Panc1 (cell line): ENCODE measurements around the gene CPNE6. TPM values are rescaled to one million over a fixed set of nuclear protein-coding genes. Genes with fewer than 3 reads are reported as not detected.

Experiments
- ATAC-seq: fragments of 200-7000 bp; cut with Tn5 transposase; 2 replicates; pipeline ENCODE4 v1.9.1; 2020; ENCODE audit warnings: mild to moderate bottlenecking, moderate library complexity
- BruUV-seq: library from RNA; stranded (reverse); fragments of 400-500 nt; replicated peaks from 2 replicates; lab custom pipeline; 2021; lab: Mats Ljungman, UMichigan
- CTCF ChIA-PET: fragments of 300-600 bp; sonication (Branson Sonifier 250); formaldehyde crosslinking; loops from one replicate; lab custom pipeline; 2022; ENCODE audit warnings: antibody characterized with exemption; lab: Charles Lee
- POLR2A ChIA-PET: fragments of 300-600 bp; sonication (Branson Sonifier 250); formaldehyde crosslinking; loops from one replicate; lab custom pipeline; 2022; ENCODE audit warnings: antibody characterized with exemption; lab: Charles Lee
- DNase-seq: peaks from one replicate; pipeline ENCODE4 v3.0.0-alpha.2; 2010; ENCODE audit warnings: low read depth, low spot score
- H3K27ac ChIP-seq: 2 replicates; pipeline ENCODE4 v1.5.1; 2011; ENCODE audit warnings: mild to moderate bottlenecking, low read length, inconsistent platforms
- H3K27me3 ChIP-seq: fragments of 200-500 bp; sonication (Bioruptor generic); 2 replicates; pipeline ENCODE4 v1.6.0; 2014; ENCODE audit warnings: low read length, inconsistent platforms; ENCODE audit not compliant: control insufficient read depth, insufficient read depth
- H3K36me3 ChIP-seq: fragments of 200-500 bp; sonication (Bioruptor generic); 2 replicates; pipeline ENCODE4 v1.5.1; 2014; ENCODE audit warnings: inconsistent platforms, mild to moderate bottlenecking, low read length, moderate library complexity; ENCODE audit not compliant: control insufficient read depth, insufficient read depth
- H3K4me1 ChIP-seq: 2 replicates; pipeline ENCODE4 v1.5.1; 2011; ENCODE audit warnings: inconsistent platforms, mild to moderate bottlenecking, low read length, moderate library complexity; ENCODE audit not compliant: control insufficient read depth, insufficient read depth
- H3K4me3 ChIP-seq, 2 experiments: 2 replicates each; pipeline ENCODE4 v1.5.1; 2011 to 2012; ENCODE audit warnings: low read depth in 2 of 2, low read length in 2 of 2, mild to moderate bottlenecking in 2 of 2, inconsistent platforms in 1 of 2, moderate library complexity in 1 of 2
- H3K9me3 ChIP-seq: fragments of 200-500 bp; sonication (Bioruptor generic); 2 replicates; pipeline ENCODE4 v1.5.1; 2014; ENCODE audit warnings: low read depth, mild to moderate bottlenecking, inconsistent platforms, low read length, moderate library complexity; ENCODE audit not compliant: control insufficient read depth, insufficient read depth
- CTCF ChIP-seq: fragments of 450-650 bp; IDR thresholded peaks from 2 replicates; pipeline ENCODE4 v1.5.1; 2017; ENCODE audit warnings: mild to moderate bottlenecking
- POLR2AphosphoS5 ChIP-seq: IDR thresholded peaks from 2 replicates; pipeline ENCODE4 v1.6.1; 2012; ENCODE audit warnings: mild to moderate bottlenecking, low read depth, low read length, moderate library complexity
- REST ChIP-seq, 2 experiments: IDR thresholded peaks; 2 replicates each; pipeline ENCODE4 v1.6.1; 2011 to 2012; ENCODE audit warnings: low read depth in 2 of 2, control low read depth in 1 of 2, low read length in 1 of 2, mild to moderate bottlenecking in 1 of 2, moderate library complexity in 1 of 2; ENCODE audit not compliant: insufficient read depth in 1 of 2
- SIN3A ChIP-seq: IDR thresholded peaks from 2 replicates; pipeline ENCODE4 v1.6.1; 2012; ENCODE audit warnings: low read depth, mild to moderate bottlenecking, low read length, moderate library complexity, borderline replicate concordance; ENCODE audit not compliant: insufficient read depth
- TCF7L2 ChIP-seq: IDR thresholded peaks from 2 replicates; pipeline ENCODE4 v1.6.1; 2011; ENCODE audit warnings: mild to moderate bottlenecking, low read depth, low read length, inconsistent platforms
- in situ Hi-C: cut with HindIII; loops from 2 replicates; pipeline ENCODE4 v1.10.0; 2016; ENCODE audit warnings: low sequenced_read_pairs, low pct_unique_long_range_greater_than_20kb
- intact Hi-C: fragments of 100-400 bp; cut with micrococcal nuclease; formaldehyde crosslinking; loops from one replicate; pipeline ENCODE4 v1.10.0; 2022; ENCODE audit not compliant: unreplicated experiment
- total RNA-seq: library from RNA; stranded (reverse); gene quantifications from one replicate; pipeline ENCODE4 v1.2.1, GENCODE V29; 2021; ENCODE audit not compliant: unreplicated experiment

Gene CPNE6
- total RNA-seq, 1 experiment from 2014 or later: not detected

- intact Hi-C loops: no loop called here
- CTCF ChIA-PET: no interaction called here
Measured at GRCh38 chr14:24086193-24086955, 15.0 kb downstream of the CPNE6 start.

DNA sequence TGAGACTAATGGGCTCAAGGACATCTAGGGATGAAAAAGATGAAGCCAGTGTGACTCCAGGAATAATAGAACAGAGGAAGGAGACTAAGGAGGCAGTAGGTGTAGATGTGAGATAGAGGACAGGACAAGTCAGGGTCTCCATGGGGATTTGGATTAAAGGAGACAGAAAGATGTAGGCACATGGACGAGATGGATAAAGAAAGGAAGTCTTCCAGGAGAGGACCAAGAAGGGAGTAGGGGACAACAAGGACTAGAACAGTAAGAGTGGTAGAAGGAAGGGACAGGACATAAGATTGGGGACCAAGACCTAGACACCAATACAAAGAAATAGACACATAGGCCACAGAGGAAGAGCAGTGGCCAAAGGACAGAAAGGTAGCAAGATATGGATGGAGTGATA is 15.6 kb downstream of the CPNE6 start:
- no peaks in the 10 kb centered on the region; the same call in 1 of the 2 replicates for H3K4me1 ChIP-seq
- in situ Hi-C loops (no loop called here), intact Hi-C loops (no loop called here)
- no peak overlapping the region for H3K27ac ChIP-seq
- BruUV-seq: no TSS peak
- no peaks in the 10 kb centered on the region for H3K27me3 ChIP-seq
- ATAC-seq: no peak
- no peaks in the 10 kb centered on the region for H3K9me3 ChIP-seq
- H3K4me3 ChIP-seq: no peak overlapping the region
- CTCF ChIA-PET: no interaction called here
- DNase-seq: no peak
- TF ChIP-seq REST (IDR thresholded peaks at IDR 0.05; ENCODE audit: insufficient read depth in 1 of 2, low read depth in 2 of 2, low read length in 1 of 2) (no peak), TCF7L2 (no peak), CTCF (no peak), POLR2AphosphoS5 (no peak), SIN3A (no peak)
- H3K36me3 ChIP-seq: no peaks in the 10 kb centered on the region
- POLR2A ChIA-PET: no interaction called here

More at GRCh38 chr14:24086193-24086955, 15.0 kb downstream of the CPNE6 start:
- TF ChIP-seq TCF7L2: no peak
- TF ChIP-seq POLR2AphosphoS5: no peak
- TF ChIP-seq SIN3A: no peak
- no peak for TF ChIP-seq REST (IDR thresholded peaks at IDR 0.05; ENCODE audit: insufficient read depth in 1 of 2, low read depth in 2 of 2, low read length in 1 of 2)
- no peak for TF ChIP-seq CTCF
- POLR2A ChIA-PET: no interaction called here
- H3K4me1 ChIP-seq: no peaks in the 10 kb centered on the region; the same call in 1 of the 2 replicates
- ATAC-seq (no peak), DNase-seq (no peak)
- H3K36me3 ChIP-seq: no peaks in the 10 kb centered on the region
- in situ Hi-C loops: no loop called here
- no peak overlapping the region for H3K4me3 ChIP-seq
- H3K27me3 ChIP-seq: no peaks in the 10 kb centered on the region
- no peaks in the 10 kb centered on the region for H3K9me3 ChIP-seq
- H3K27ac ChIP-seq: no peak overlapping the region
- BruUV-seq: no TSS peak
